ENCODE measurements around the gene ADCY9.

DNA sequence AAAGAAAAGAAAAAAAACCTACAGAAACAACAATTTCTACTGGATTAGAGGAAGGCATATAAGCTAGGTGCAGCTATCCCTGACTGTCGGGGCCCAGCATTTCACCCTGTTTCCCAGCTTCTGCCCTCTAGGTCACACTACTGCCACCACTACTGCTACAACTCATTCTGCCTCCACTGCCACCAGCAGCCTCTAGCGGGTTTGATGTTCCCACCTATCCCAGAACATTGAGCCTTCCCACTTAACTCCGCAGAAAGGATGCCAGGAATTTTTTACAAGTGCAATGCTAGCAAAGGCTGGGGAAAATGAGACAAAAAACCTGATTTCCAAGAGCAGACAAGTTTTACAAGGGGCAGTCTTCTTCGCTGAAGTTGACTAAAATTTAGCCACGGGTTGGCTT, 10.4 kb downstream of the ADCY9 start:
- TF ChIP-seq POLR2A (IDR thresholded peaks at IDR 0.05; ENCODE audit: low read length) = no peak
- no peak for TF ChIP-seq GATA1 (IDR thresholded peaks at IDR 0.05; ENCODE audit: low read depth, low read length)

Measured in erythroblast (primary cell).